Iris pigment epithelial cell (primary cell): Measurements from ENCODE around the gene CLHC1.
A peak's percentile ranks its signal among the peaks of the same experiment; 100 is the strongest.
"Not testable (repeated sequence)": the region's sequence is repeated elsewhere in the genome, so short reads cannot be mapped to it uniquely, and the experiment has no call there.

ENCODE experiments used
- DNase-seq: peaks from one replicate; pipeline ENCODE4 v3.0.0-alpha.2; 2011; ENCODE audit warnings: low read depth

CLHC1 gene

GRCh38 chr2:55134316-55134706 is 97.8 kb downstream of the CLHC1 start:
- DNase-seq, result no peak

- DNase-seq, result peak; percentile 96
These were observed 98.4 kb downstream of the CLHC1 start for GRCh38 chr2:55133467-55134315.

- no peak for DNase-seq
These were observed 101.2 kb downstream of the CLHC1 start for GRCh38 chr2:55130849-55131248.

- DNase-seq, result not testable (repeated sequence)
These were observed 105.5 kb downstream of the CLHC1 start for GRCh38 chr2:55126643-55127042.
